Lower lobe of right lung (tissue), 2 donors: ENCODE results near the gene DNAJB13. TPM values are rescaled to one million over a fixed set of nuclear protein-coding genes. Genes with fewer than 3 reads are reported as not detected.

Source experiments
- ATAC-seq, 2 donors: fragments of 200-7000 bp; cut with Tn5 transposase; one replicate each; pipeline ENCODE4 v1.9.1; 2020 to 2022; ENCODE audit warnings: mild to moderate bottlenecking in 2 of 2, moderate library complexity in 2 of 2
- DNase-seq: peaks from one replicate; pipeline ENCODE4 v3.0.0-alpha.2; 2020
- H3K27ac ChIP-seq: fragments of 200-600 bp; one replicate; pipeline ENCODE4 v1.8.0; 2022
- H3K27me3 ChIP-seq: fragments of 200-600 bp; one replicate; pipeline ENCODE4 v1.8.0; 2022; ENCODE audit warnings: low read depth
- H3K36me3 ChIP-seq: fragments of 200-600 bp; one replicate; pipeline ENCODE4 v1.8.0; 2022; ENCODE audit warnings: mild to moderate bottlenecking
- H3K4me1 ChIP-seq: fragments of 200-600 bp; one replicate; pipeline ENCODE4 v1.8.0; 2022
- H3K4me3 ChIP-seq: fragments of 200-600 bp; one replicate; pipeline ENCODE4 v1.8.0; 2022; ENCODE audit warnings: mild to moderate bottlenecking
- H3K9me3 ChIP-seq: fragments of 200-600 bp; one replicate; pipeline ENCODE4 v1.8.0; 2022
- CTCF ChIP-seq: fragments of 200-600 bp; IDR thresholded peaks from one replicate; pipeline ENCODE4 v1.8.0; 2022; ENCODE audit warnings: antibody characterized with exemption, mild to moderate bottlenecking
- intact Hi-C: fragments of 100-400 bp; cut with DNase I; formaldehyde crosslinking; loops from one replicate; pipeline ENCODE4 v1.11.0; 2022
- total RNA-seq: library from RNA; stranded (reverse); fragmentation: NEBNext Ultra II Directional; extraction: Animal tissue kit (Norgen Biotek cat#: 25700); gene quantifications from one replicate; pipeline ENCODE4 v1.2.1, GENCODE V29; 2021
- donor health status: DM: no; HTN: yes; CAD: no; lungs with severe emphysema.

DNAJB13 gene
- total RNA-seq, 1 donor from 2014 or later, result 7.5 TPM

GRCh38 chr11:74004759-74005615 lies 54.2 kb downstream of the DNAJB13 start:
- Histone ChIP-seq H3K9me3 (no peaks in the 10 kb centered on the region), H3K27me3 (no peaks in the 10 kb centered on the region), H3K36me3 (peaks cover 28% of the 10 kb centered on the region), H3K27ac (no peak overlapping the region), H3K4me1 (no peaks in the 10 kb centered on the region), H3K4me3 (no peak overlapping the region)
- intact Hi-C loops, result no loop called here
- DNase-seq (no peak), ATAC-seq (peak; percentile 66 to 71)
- TF ChIP-seq CTCF, result no peak

- Histone ChIP-seq H3K4me1 (peaks cover 7% of the 10 kb centered on the region), H3K36me3 (peaks cover 28% of the 10 kb centered on the region), H3K4me3 (no peak overlapping the region), H3K27ac (no peak overlapping the region), H3K9me3 (no peaks in the 10 kb centered on the region), H3K27me3 (no peaks in the 10 kb centered on the region)
- no peak for ATAC-seq
- intact Hi-C loops, result no loop called here
- DNase-seq, result no peak
- no peak for TF ChIP-seq CTCF
Measured at GRCh38 chr11:74005721-74006517, 55.1 kb downstream of the DNAJB13 start.

GRCh38 chr11:74006743-74007304 lies 56.0 kb downstream of the DNAJB13 start:
- no peak overlapping the region for H3K27ac ChIP-seq
- intact Hi-C loops, result no loop called here
- H3K27me3 ChIP-seq, result no peaks in the 10 kb centered on the region
- ATAC-seq (no peak), DNase-seq (no peak)
- no peak for TF ChIP-seq CTCF
- no peaks in the 10 kb centered on the region for H3K9me3 ChIP-seq
- peaks cover 22% of the 10 kb centered on the region for H3K36me3 ChIP-seq
- peaks cover 15% of the 10 kb centered on the region for H3K4me1 ChIP-seq
- no peak overlapping the region for H3K4me3 ChIP-seq

- ATAC-seq (no peak), DNase-seq (no peak)
- Histone ChIP-seq H3K4me3 (no peak overlapping the region), H3K4me1 (peaks cover 15% of the 10 kb centered on the region), H3K9me3 (no peaks in the 10 kb centered on the region), H3K27ac (no peak overlapping the region), H3K36me3 (peaks cover 13% of the 10 kb centered on the region), H3K27me3 (no peaks in the 10 kb centered on the region)
- intact Hi-C loops, result no loop called here
- no peak for TF ChIP-seq CTCF
Measured at GRCh38 chr11:74007691-74008372, 57.0 kb downstream of the DNAJB13 start.
